ENCODE results near the gene TACC2.
"Not testable (repeated sequence)": the region's sequence is repeated elsewhere in the genome, so short reads cannot be mapped to it uniquely, and the experiment has no call there.

The TACC2 gene

GRCh38 chr10:122191936-122192541, 203.1 kb downstream of the TACC2 start:
- H4K20me1 ChIP-seq, result peaks cover 39% of the 10 kb centered on the region
- no peaks in the 10 kb centered on the region for H3K27me3 ChIP-seq
- no peak for TF ChIP-seq Cebpa-rat (IDR thresholded peaks at IDR 0.05)
- H3K4me1 ChIP-seq, result peaks cover 91% of the 10 kb centered on the region
- H3K36me3 ChIP-seq, result peaks cover 29% of the 10 kb centered on the region
- peak overlapping the region; percentile 77 for H3K9ac ChIP-seq
- no peaks in the 10 kb centered on the region for H3K9me3 ChIP-seq
- H3K27ac ChIP-seq, result peak overlapping the region; percentile 88
- H3K4me2 ChIP-seq, result peak overlapping the region; percentile 96
- peak overlapping the region; percentile 80 for H3K4me3 ChIP-seq

- Histone ChIP-seq H3K4me3 (peak overlapping the region; percentile 80), H3K27ac (peak overlapping the region; percentile 88; the same call in 1 of the 2 replicates), H4K20me1 (peaks cover 61% of the 10 kb centered on the region), H3K4me1 (peaks cover 91% of the 10 kb centered on the region), H3K4me2 (peak overlapping the region; percentile 96), H3K9me3 (no peaks in the 10 kb centered on the region), H3K36me3 (peaks cover 51% of the 10 kb centered on the region), H3K9ac (peak overlapping the region; percentile 77), H3K27me3 (no peaks in the 10 kb centered on the region; the same call in 1 of the 2 replicates)
- TF ChIP-seq Cebpa-rat (IDR thresholded peaks at IDR 0.05), result no peak
These were observed 205.3 kb downstream of the TACC2 start for GRCh38 chr10:122194251-122194650.

DNA sequence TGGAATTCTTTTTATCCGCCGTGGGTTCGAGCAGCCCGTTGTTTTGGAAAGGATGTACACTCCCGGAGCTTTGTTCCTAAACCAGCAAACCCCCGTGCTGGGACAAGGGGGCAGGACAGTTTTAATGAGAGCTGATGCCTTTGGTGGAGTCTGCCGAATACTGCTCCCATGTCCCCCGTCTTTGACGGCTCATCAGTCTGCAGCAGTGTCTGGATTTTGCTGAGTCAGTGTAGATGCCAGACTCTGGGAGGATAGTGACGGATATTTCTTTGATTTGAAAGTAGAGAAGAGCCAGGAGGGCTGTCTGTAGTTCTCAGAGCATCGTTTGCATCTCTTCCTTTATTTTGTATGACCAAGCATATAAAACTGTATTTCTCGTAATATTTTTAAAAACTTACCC, 207.3 kb downstream of the TACC2 start:
- Histone ChIP-seq H3K27me3 (no peaks in the 10 kb centered on the region; the same call in 1 of the 2 replicates), H3K36me3 (peaks cover 70% of the 10 kb centered on the region), H3K4me1 (peaks cover 72% of the 10 kb centered on the region), H3K4me2 (peak overlapping the region; percentile 96; the same call in 1 of the 2 replicates), H3K4me3 (no peak overlapping the region), H3K9me3 (peaks cover 1% of the 10 kb centered on the region), H3K9ac (no peak overlapping the region), H3K27ac (no peak overlapping the region), H4K20me1 (peaks cover 75% of the 10 kb centered on the region)
- no peak for TF ChIP-seq Cebpa-rat (IDR thresholded peaks at IDR 0.05)

GRCh38 chr10:122197611-122198222, 208.8 kb downstream of the TACC2 start:
- Histone ChIP-seq H3K4me3 (no peak overlapping the region), H3K4me2 (no peak overlapping the region), H4K20me1 (peaks cover 80% of the 10 kb centered on the region), H3K36me3 (peaks cover 76% of the 10 kb centered on the region), H3K4me1 (peaks cover 61% of the 10 kb centered on the region), H3K9ac (no peak overlapping the region), H3K9me3 (peaks cover 7% of the 10 kb centered on the region), H3K27ac (peak overlapping the region; percentile 19; the same call in 1 of the 2 replicates), H3K27me3 (no peaks in the 10 kb centered on the region; the same call in 1 of the 2 replicates)
- TF ChIP-seq Cebpa-rat (IDR thresholded peaks at IDR 0.05), result no peak

DNA sequence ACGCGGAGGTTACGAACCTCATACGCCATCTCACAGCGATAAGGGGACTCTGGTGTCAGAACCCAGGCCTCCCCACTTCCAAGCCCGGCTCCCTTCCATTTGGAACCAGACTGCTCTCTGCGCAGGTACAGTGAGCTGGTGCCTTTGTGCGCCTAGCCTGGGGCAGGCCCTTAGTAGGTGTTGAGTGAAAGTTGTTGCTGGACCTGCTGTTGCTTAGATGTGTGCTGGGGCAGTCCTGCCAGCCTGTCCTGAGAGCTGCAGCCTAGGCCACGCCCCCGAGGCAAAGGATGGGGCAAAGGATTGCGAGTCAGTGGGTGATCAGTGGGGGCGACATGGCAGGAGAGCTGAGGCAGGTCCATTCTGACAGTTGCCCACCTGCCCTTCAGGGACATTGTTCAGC, 209.7 kb downstream of the TACC2 start:
- Histone ChIP-seq H3K4me2 (no peak overlapping the region), H3K9ac (no peak overlapping the region), H3K4me1 (peaks cover 52% of the 10 kb centered on the region), H3K36me3 (peaks cover 81% of the 10 kb centered on the region), H3K27me3 (no peaks in the 10 kb centered on the region; the same call in 1 of the 2 replicates), H4K20me1 (peaks cover 76% of the 10 kb centered on the region), H3K9me3 (peaks cover 11% of the 10 kb centered on the region), H3K4me3 (no peak overlapping the region), H3K27ac (no peak overlapping the region)
- no peak for TF ChIP-seq Cebpa-rat (IDR thresholded peaks at IDR 0.05)

GRCh38 chr10:122199070-122199469, 210.1 kb downstream of the TACC2 start:
- Histone ChIP-seq H3K36me3 (peaks cover 81% of the 10 kb centered on the region), H3K4me1 (peaks cover 48% of the 10 kb centered on the region), H4K20me1 (peaks cover 71% of the 10 kb centered on the region), H3K9ac (no peak overlapping the region), H3K27ac (no peak overlapping the region), H3K27me3 (no peaks in the 10 kb centered on the region; the same call in 1 of the 2 replicates), H3K4me3 (no peak overlapping the region), H3K9me3 (peaks cover 11% of the 10 kb centered on the region), H3K4me2 (no peak overlapping the region)
- no peak for TF ChIP-seq Cebpa-rat (IDR thresholded peaks at IDR 0.05)

- Histone ChIP-seq H3K4me3 (no peak overlapping the region), H3K27me3 (no peaks in the 10 kb centered on the region; the same call in 1 of the 2 replicates), H3K27ac (no peak overlapping the region), H3K9me3 (peaks cover 11% of the 10 kb centered on the region), H3K4me2 (no peak overlapping the region), H3K4me1 (peaks cover 48% of the 10 kb centered on the region), H4K20me1 (peaks cover 71% of the 10 kb centered on the region), H3K36me3 (peaks cover 79% of the 10 kb centered on the region), H3K9ac (no peak overlapping the region)
- no peak for TF ChIP-seq Cebpa-rat (IDR thresholded peaks at IDR 0.05)
These were observed 210.7 kb downstream of the TACC2 start for GRCh38 chr10:122199689-122200088.

GRCh38 chr10:122201401-122201800, 212.4 kb downstream of the TACC2 start:
- Histone ChIP-seq H4K20me1 (peaks cover 71% of the 10 kb centered on the region), H3K36me3 (peaks cover 62% of the 10 kb centered on the region), H3K4me1 (peaks cover 48% of the 10 kb centered on the region), H3K4me3 (no peak overlapping the region), H3K27ac (no peak overlapping the region), H3K4me2 (no peak overlapping the region), H3K9me3 (peaks cover 11% of the 10 kb centered on the region), H3K27me3 (no peaks in the 10 kb centered on the region; the same call in 1 of the 2 replicates), H3K9ac (no peak overlapping the region)
- TF ChIP-seq Cebpa-rat (IDR thresholded peaks at IDR 0.05), result no peak

DNA sequence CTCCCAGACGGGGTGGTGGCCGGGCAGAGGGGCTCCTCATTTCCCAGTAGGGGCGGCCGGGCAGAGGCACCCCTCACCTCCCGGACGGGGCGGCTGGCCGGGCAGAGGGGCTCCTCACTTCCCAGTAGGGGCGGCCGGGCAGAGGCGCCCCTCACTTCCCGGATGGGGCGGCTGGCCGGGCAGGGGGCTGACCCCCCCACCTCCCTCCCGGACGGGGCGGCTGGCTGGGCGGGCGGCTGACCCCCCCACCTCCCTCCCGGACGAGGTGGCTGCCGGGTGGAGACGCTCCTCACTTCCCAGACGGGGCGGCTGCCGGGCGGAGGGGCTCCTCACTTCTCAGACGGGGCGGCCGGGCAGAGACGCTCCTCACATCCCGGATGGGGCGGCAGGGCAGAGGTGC, 214.2 kb downstream of the TACC2 start:
- not testable (repeated sequence) for H3K27ac ChIP-seq, H3K4me2 ChIP-seq, H3K27me3 ChIP-seq, H3K4me3 ChIP-seq, H3K9ac ChIP-seq
- peaks cover 53% of the 10 kb centered on the region for H3K4me1 ChIP-seq
- peaks cover 44% of the 10 kb centered on the region for H3K36me3 ChIP-seq
- peaks cover 11% of the 10 kb centered on the region for H3K9me3 ChIP-seq
- peaks cover 54% of the 10 kb centered on the region for H4K20me1 ChIP-seq

Measured in BLaER1 (cell line).